ENCODE results near the gene L3MBTL3.

The L3MBTL3 gene

DNA sequence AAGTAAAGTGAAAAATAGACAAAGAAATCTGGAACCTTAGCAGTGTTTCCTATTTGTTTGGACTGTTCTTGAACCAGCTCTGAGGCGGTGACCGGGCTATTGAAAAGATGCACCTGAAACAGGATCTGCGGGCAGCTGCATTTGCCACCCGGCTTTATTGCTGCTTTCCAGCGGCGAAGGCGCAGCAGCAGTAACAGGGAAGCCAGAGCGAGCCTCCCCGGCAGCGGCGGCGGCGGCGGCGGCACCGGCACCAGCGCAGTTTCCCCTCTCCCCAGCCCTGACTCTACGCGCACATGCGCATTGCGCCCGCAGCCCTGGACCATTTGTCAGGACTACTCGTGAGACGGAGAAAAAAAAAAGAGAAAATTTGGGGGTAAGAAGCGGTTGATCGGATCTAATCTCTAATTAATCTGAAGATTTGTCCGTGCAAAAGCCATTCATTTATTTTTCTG is at the start of gene L3MBTL3:
TSS of gene L3MBTL3 (plus strand) at position 290 of the 452 bp plus-strand sequence. CDS start 24,119 bp downstream, outside the sequence.
- no peak for FAIRE-seq

DNA sequence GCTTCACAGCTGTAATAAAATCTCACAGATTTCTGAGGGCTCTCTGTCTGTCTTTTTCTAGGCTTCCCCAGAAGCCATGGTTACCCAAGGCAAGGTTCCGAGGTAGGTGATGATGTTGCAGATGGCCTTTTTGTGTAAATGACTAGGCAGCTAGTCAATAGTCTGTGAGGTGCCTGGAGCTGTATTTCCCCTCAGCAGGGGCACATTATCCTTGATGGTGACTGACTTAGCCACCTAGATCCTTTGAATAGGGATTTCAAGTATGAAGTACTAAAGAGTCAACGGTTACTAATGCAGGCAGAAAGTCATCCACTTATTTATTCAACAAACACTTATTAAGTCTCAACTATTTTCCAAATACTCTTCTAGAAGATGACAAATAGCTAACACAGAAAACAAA is 49.3 kb upstream of the L3MBTL3 start:
- FAIRE-seq, result no peak

DNA sequence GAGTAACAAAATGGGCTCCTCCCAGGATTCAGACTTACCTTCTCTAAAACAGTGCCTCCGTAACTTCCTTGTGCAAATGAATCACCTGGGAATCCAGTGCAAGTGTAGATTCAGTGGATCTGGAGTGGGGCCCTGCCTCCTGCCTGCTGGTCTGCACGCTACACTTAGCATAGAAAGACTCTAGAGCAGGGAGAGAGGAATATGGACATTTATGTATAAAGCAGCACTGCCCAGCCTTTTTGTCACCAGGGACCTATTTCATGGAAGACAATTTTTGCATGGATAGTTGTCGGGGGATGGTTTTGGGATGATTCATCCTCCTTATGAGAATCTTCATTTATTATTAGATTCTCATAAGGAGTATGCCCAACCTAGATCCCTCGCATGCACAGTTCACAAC is 42.3 kb upstream of the L3MBTL3 start:
- no peak for FAIRE-seq

- FAIRE-seq, result no peak
Measured at GRCh38 chr6:129978148-129978916, 40.0 kb upstream of the L3MBTL3 start.

- no peak for FAIRE-seq
Measured at GRCh38 chr6:129980821-129981220, 37.6 kb upstream of the L3MBTL3 start.

DNA sequence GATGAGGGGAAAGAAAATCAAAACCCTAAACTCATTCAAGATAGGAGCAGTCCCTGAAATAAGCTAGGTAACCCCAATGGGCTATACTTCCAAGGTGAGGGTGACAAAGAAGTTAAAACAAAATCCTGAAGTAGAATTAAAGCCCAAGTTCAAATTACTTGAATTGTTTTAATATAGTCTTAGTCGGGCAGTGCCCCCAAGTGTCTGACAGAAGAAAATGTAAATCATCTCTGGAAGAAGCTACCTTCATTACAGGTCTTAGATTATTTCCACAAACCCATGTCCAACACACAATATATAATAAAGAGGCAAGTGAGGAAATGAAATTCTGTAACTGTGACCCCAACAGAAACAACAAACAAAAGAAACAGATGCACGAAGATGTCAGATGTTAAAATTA is 36.8 kb upstream of the L3MBTL3 start:
- no peak for FAIRE-seq

- FAIRE-seq, result no peak
Measured at GRCh38 chr6:129989396-129989795, 29.0 kb upstream of the L3MBTL3 start.

DNA sequence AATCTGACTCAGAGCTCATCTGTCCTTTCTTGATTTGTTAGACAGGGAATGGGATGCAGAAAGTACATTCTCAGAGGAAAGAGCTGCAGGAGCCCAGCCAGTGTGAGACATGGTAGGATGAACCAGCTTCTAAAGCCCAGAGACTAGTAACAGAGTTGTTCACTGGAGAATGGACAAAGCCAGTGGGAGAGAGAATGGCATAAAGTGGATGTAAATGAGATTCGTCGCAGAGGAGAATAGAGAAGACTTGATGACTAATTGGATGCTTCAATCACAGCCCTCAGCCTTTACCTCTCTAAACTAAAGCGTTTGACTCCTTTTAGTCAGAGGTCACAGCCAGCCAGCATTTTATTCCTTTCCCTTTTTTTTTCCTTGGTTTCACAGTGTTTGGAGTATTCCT is 25.5 kb upstream of the L3MBTL3 start:
- no peak for FAIRE-seq

- no peak for FAIRE-seq
Measured at GRCh38 chr6:129994410-129994809, 24.0 kb upstream of the L3MBTL3 start.

- FAIRE-seq, result no peak
Measured at GRCh38 chr6:129996387-129996786, 22.0 kb upstream of the L3MBTL3 start.

- FAIRE-seq, result no peak
Measured at GRCh38 chr6:130000526-130001421, 17.6 kb upstream of the L3MBTL3 start.

DNA sequence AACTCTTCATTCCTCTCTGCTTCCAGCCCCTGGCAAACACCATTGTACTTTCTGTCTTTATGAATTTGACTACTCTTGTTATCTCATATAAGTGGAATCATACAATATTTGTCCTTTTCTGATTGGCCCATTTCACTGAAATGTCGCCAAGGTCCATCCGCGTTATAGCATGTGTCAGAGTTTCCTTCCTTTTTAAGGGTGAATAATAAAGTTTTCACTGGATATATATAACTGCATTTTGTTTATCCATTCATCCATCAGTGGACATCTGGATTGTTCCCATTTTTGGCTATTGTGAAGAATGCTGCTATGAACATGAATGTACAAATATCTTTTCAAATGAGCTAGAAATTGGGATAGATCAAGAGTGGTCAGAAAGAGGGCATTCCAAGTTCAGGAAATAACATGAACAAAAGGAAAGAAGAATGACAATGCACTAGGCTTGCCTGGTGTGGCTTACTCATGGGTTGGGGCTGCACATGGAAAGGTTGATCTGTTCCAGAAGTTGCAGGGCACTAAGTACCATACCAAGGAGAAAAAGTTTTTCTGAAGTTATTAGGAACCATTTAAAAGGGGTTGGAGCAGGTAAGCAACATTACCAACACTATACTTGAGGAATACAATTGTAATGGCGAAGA is 10.0 kb upstream of the L3MBTL3 start:
- no peak for FAIRE-seq

GRCh38 chr6:130009146-130009545 is 9.2 kb upstream of the L3MBTL3 start:
- FAIRE-seq, result no peak

DNA sequence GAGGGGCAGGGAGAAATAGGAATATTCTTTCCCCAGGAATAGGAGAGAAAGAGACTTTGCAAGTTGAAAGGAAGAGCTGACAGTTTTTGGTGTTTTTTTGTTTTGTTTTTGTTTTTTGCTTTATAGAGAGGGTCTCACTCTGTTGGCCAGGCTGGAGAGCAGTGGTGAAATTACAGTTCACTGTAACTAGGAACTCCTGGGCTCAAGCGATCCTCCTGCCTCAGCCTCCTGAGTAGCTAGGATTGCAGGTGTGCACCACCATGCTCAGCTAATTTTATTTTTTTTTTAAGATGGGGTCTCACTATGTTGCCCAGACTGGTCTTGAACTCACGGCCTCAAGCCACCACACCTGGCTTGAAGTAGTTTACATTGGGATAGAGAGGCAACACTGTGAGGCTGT is 8.0 kb upstream of the L3MBTL3 start:
- no peak for FAIRE-seq

- FAIRE-seq, result no peak
Measured at GRCh38 chr6:130012728-130013127, 5.7 kb upstream of the L3MBTL3 start.

DNA sequence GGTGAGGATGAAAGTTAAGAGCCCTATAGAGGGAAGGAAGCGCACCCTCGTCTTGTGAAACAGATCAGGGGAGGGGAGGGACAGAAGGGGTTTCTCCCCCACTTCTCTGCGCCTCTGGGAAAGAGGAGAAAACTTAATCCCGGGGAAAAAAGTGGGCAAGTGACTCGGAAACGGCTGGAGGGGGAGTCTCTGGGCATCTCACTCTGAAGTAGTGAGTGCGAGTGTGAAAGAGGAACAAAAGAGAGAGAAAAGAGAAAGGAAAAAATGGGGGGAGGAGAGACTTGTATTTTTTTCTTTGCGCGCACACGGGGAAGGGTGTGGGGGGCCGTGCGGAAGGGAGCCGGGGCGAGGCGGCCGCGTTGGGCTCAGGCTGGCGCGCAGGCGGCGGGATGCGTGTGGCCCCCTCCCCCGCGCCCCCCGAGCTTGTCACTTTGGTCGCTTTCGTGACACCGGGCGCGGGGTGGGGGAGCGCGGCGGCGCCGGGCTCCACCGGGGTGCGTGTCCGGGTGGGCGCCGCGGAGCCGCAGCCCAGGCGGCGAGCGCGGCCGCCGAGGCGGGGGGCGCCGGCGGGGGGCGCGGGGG is 454 bp downstream of the L3MBTL3 start:
- no peak for FAIRE-seq

GRCh38 chr6:130019326-130020072 is 1.1 kb downstream of the L3MBTL3 start:
- no peak for FAIRE-seq

GRCh38 chr6:130020073-130020906 is 1.9 kb downstream of the L3MBTL3 start:
- no peak for FAIRE-seq

DNA sequence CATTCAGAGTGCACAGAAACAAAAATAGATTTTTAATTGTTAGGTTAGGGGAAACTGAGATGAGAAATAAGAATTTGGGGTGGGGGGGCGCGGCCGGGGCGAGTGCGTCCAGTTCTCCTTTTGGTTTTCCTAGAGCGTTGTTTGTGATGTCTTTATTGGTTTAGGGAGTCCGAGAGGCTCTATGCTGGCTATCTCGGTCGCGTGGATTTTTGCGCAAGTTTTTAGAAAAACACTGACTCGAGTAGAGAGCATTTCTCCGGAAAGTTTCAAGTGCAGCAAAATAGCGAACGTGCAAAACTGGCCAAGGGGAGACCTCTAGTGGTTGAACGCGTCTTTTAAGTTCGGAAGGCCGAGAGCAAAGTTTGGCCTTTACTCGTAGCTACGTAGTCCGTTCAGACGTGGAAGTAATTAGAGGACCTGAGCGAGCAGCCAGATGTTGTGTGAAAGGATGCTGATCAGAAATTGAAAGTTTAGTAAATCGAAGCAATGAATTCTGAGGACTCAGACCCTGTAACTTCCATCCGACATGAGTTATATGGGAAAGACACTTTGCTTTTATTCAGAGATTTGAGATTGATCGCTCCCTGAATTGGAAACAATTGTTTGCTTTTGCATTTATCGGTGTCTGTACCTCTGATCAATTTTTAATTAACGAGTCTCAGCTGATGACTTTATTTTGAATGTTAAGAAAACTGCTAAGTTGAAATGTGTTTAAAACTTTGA is 2.7 kb downstream of the L3MBTL3 start:
- FAIRE-seq, result peak; percentile 87

- FAIRE-seq, result no peak
Measured at GRCh38 chr6:130026859-130027258, 8.5 kb downstream of the L3MBTL3 start.

- no peak for FAIRE-seq
Measured at GRCh38 chr6:130027948-130028347, 9.6 kb downstream of the L3MBTL3 start.
